ENCODE results near the gene RBM34. TPM values are rescaled to one million over a fixed set of nuclear protein-coding genes. Genes with fewer than 3 reads are reported as not detected.

The RBM34 gene
- total RNA-seq, 1 experiment from 2014 or later, result 104 TPM

DNA sequence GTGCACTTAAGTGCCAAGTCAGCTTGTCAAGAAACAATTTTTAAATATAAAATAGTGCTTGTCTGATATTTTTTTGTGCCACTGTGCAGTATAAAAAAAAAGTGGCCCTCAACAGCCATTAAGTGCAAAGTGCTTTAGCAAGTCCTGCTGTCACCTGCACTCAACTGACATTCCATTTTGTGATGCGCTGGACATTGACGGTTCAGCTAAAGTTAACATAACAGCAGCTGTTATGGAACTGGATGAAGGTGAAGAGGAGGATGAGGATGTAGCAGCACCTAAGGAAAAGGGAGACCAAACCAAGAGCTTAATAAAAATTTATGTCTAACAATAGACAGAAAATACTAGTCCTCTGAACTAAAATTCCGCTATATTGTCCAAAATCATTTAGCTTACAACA is 7.3 kb upstream of the RBM34 start:
- CTCF ChIA-PET, result no interaction called here
- ATAC-seq (no peak), DNase-seq (ENCODE audit: low read depth, low spot score) (no peak)
- Histone ChIP-seq H3K36me3 (ENCODE audit: control insufficient read depth, insufficient read depth, low read length) (peaks cover 13% of the 10 kb centered on the region; the same call in 1 of the 2 replicates), H3K4me3 (ENCODE audit: low read depth in 2 of 2, low read length in 2 of 2) (no peak overlapping the region), H3K27me3 (ENCODE audit: control insufficient read depth, insufficient read depth, low read length) (no peaks in the 10 kb centered on the region), H3K4me1 (ENCODE audit: control insufficient read depth, insufficient read depth, low read length) (no peaks in the 10 kb centered on the region), H3K9me3 (ENCODE audit: control insufficient read depth, insufficient read depth, low read depth, low read length) (no peaks in the 10 kb centered on the region), H3K27ac (ENCODE audit: low read length) (no peak overlapping the region)
- intact Hi-C loops (cut with micrococcal nuclease; ENCODE audit: unreplicated experiment), result no loop called here
- no TSS peak for BruUV-seq (replicated peaks)
- in situ Hi-C loops (cut with HindIII; ENCODE audit: low pct_unique_long_range_greater_than_20kb, low sequenced_read_pairs), result no loop called here
- TF ChIP-seq, protein P1, sequence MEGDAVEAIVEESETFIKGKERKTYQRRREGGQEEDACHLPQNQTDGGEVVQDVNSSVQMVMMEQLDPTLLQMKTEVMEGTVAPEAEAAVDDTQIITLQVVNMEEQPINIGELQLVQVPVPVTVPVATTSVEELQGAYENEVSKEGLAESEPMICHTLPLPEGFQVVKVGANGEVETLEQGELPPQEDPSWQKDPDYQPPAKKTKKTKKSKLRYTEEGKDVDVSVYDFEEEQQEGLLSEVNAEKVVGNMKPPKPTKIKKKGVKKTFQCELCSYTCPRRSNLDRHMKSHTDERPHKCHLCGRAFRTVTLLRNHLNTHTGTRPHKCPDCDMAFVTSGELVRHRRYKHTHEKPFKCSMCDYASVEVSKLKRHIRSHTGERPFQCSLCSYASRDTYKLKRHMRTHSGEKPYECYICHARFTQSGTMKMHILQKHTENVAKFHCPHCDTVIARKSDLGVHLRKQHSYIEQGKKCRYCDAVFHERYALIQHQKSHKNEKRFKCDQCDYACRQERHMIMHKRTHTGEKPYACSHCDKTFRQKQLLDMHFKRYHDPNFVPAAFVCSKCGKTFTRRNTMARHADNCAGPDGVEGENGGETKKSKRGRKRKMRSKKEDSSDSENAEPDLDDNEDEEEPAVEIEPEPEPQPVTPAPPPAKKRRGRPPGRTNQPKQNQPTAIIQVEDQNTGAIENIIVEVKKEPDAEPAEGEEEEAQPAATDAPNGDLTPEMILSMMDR (IDR thresholded peaks at IDR 0.05), result no peak
- POLR2A ChIA-PET, result no interaction called here

DNA sequence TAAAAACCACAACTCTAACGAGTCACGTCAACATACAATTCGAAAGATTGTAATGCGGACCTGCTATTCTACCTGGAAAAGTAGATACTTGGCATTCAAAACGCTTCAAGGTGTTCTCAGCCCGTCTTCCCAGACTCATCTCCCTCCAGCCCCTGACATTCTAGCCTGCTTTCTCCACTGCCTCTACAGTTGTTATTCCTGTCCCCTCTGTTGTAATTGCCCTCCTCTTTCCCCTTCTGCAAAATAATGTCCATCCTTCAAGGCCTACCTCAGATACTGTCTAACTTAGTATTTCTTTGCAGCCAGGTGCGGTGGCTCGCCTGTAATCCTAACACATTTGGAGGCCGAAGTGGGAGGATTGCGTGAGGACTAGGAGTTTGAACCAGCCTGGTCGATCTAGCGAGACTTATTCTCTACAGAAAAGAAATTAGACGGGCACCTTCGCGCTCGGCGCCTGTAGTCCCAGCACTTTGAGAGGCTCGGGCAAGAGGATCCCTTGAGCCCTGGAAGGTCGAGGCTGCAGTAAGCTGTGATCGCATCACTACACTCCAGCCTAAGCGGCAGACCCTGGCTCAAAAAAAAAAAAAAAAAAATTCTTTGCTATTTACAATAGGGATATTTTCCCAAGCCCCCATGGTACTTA is 756 bp upstream of the RBM34 start:
- H3K4me1 ChIP-seq (ENCODE audit: control insufficient read depth, insufficient read depth, low read length), result peaks cover 7% of the 10 kb centered on the region
- TSS peak; percentile 97 for BruUV-seq (replicated peaks)
- DNase-seq (ENCODE audit: low read depth, low spot score), result no peak
- in situ Hi-C loops (cut with HindIII; ENCODE audit: low pct_unique_long_range_greater_than_20kb, low sequenced_read_pairs), result no loop called here
- peak overlapping the region; percentile 83 to 98 for H3K4me3 ChIP-seq (ENCODE audit: low read depth in 2 of 2, low read length in 2 of 2)
- intact Hi-C loops (cut with micrococcal nuclease; ENCODE audit: unreplicated experiment), result no loop called here
- peaks cover 8% of the 10 kb centered on the region for H3K36me3 ChIP-seq (ENCODE audit: control insufficient read depth, insufficient read depth, low read length)
- H3K27me3 ChIP-seq (ENCODE audit: control insufficient read depth, insufficient read depth, low read length), result no peaks in the 10 kb centered on the region
- no peaks in the 10 kb centered on the region for H3K9me3 ChIP-seq (ENCODE audit: control insufficient read depth, insufficient read depth, low read depth, low read length)
- TF ChIP-seq SIN3A (IDR thresholded peaks at IDR 0.05; ENCODE audit: borderline replicate concordance, insufficient read depth, low read depth, low read length) (no peak), POLR2AphosphoS5 (IDR thresholded peaks at IDR 0.05; ENCODE audit: low read depth, low read length) (no peak), TCF7L2 (IDR thresholded peaks at IDR 0.05; ENCODE audit: low read depth, low read length) (no peak)
- TF ChIP-seq, protein P1 (IDR thresholded peaks at IDR 0.05), result no peak
- TF ChIP-seq, protein P2, sequence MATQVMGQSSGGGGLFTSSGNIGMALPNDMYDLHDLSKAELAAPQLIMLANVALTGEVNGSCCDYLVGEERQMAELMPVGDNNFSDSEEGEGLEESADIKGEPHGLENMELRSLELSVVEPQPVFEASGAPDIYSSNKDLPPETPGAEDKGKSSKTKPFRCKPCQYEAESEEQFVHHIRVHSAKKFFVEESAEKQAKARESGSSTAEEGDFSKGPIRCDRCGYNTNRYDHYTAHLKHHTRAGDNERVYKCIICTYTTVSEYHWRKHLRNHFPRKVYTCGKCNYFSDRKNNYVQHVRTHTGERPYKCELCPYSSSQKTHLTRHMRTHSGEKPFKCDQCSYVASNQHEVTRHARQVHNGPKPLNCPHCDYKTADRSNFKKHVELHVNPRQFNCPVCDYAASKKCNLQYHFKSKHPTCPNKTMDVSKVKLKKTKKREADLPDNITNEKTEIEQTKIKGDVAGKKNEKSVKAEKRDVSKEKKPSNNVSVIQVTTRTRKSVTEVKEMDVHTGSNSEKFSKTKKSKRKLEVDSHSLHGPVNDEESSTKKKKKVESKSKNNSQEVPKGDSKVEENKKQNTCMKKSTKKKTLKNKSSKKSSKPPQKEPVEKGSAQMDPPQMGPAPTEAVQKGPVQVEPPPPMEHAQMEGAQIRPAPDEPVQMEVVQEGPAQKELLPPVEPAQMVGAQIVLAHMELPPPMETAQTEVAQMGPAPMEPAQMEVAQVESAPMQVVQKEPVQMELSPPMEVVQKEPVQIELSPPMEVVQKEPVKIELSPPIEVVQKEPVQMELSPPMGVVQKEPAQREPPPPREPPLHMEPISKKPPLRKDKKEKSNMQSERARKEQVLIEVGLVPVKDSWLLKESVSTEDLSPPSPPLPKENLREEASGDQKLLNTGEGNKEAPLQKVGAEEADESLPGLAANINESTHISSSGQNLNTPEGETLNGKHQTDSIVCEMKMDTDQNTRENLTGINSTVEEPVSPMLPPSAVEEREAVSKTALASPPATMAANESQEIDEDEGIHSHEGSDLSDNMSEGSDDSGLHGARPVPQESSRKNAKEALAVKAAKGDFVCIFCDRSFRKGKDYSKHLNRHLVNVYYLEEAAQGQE (IDR thresholded peaks at IDR 0.05; ENCODE audit: insufficient read depth in 1 of 2, low read depth in 2 of 2, low read length in 1 of 2), result no peak
- ChIA-PET CTCF (no interaction called here), POLR2A (no interaction called here)
- peak; percentile 24; the same call in 1 of the 2 replicates for ATAC-seq
- peak overlapping the region; percentile 97 for H3K27ac ChIP-seq (ENCODE audit: low read length)

Measured in Panc1 (cell line).